GM18505 (cell line): ENCODE results near the gene DIP2C.

ENCODE experiments used
- ATAC-seq: cut with Tn5 transposase; IDR thresholded peaks from one replicate; pipeline ENCODE4 v1.9.1; 2021; ENCODE audit not compliant: unreplicated experiment
- POLR2A ChIP-seq: IDR thresholded peaks from 4 replicates; pipeline ENCODE4 v1.6.1; 2011; ENCODE audit warnings: borderline replicate concordance; ENCODE audit not compliant: insufficient read depth, insufficient read length; ENCODE audit errors: extremely low read depth

The DIP2C gene

DNA sequence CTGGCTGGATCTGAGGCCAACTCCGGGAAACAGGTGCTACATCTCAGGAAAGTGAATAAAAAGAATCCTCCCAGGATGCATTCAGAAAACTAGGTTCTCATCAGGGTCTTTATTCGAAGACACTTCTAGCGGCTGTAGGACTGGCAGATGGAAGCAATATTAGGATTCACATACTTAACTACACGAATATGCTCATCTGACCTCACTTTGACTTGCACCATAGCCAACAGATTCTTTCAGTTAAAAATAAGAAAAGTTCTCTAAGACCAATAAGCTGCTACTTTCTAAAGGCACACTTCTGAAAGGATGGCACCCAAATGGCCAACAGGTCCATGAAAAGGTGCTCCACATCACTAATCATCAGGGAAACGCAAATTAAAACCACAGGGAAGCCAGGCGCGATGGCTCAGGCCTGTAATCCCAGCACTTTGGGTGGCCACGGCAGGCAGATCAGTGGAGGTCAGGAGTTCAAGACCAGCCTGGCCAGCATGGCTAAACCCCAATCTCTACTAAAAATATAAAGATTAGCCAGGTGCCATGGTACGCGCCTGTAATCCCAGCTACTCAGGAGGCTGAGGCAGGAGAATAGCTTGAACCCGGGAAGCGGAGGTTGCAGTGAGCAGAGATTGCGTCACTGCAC lies 296.2 kb downstream of the DIP2C start:
- ATAC-seq, result no peak
- no peak for TF ChIP-seq POLR2A

DNA sequence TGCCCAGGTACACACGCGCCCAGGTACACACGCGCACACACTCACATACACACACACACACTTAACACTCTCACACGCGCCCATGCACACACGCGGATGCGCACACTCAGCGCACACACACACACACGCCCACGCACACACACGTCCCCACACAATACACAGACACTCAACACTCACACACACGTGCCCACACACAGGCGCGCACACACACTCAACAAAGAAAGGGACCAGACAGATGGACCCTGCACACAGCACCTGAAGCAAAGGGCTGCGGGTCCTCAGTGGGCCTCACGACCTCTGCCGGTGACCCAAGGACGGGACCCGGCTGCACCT lies 296.8 kb downstream of the DIP2C start:
- no peak for ATAC-seq
- no peak for TF ChIP-seq POLR2A

DNA sequence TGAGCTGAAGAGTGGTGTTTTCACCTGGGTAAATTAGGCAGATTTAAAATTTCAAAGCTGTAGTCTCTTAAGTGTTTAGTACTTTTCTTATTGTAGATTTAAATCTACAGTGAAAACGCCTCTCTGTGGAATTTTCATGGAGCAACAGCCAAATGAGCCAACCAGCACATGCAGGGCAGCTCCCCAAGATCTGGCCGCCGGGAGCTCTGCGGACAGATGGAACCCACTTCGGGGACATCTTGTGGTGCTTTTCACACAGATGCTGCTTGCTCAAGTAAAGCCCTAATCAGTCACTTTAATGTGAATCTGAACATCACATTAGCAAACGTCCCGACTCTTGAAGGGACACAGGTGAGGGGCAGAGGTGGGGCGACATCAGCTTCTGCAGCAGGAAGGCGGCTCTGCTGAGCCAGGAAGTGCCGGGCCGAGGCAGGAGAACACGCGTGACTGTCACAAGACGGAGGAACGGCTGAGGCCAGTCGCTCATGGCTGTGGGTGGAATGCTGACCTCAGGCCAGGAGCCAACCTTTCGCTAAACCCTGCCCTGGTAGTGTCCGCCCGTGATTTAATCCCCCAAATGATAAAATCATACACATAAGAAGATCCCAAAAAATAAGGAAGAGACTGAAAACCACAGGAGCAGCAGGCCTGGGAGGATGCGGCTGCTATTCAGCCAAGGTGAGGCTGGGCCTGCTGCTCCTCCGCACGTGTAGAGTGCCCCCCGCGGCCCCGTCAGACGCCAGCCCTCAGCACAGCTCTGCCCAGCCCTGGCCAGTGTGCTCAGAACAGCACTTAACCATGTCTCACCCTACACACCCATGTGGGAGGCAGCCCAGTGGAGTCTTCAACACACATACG lies 297.4 kb downstream of the DIP2C start:
- no peak for ATAC-seq
- TF ChIP-seq POLR2A, result no peak

GRCh38 chr10:391305-391704 lies 298.2 kb downstream of the DIP2C start:
- TF ChIP-seq POLR2A, result no peak
- ATAC-seq, result no peak

DNA sequence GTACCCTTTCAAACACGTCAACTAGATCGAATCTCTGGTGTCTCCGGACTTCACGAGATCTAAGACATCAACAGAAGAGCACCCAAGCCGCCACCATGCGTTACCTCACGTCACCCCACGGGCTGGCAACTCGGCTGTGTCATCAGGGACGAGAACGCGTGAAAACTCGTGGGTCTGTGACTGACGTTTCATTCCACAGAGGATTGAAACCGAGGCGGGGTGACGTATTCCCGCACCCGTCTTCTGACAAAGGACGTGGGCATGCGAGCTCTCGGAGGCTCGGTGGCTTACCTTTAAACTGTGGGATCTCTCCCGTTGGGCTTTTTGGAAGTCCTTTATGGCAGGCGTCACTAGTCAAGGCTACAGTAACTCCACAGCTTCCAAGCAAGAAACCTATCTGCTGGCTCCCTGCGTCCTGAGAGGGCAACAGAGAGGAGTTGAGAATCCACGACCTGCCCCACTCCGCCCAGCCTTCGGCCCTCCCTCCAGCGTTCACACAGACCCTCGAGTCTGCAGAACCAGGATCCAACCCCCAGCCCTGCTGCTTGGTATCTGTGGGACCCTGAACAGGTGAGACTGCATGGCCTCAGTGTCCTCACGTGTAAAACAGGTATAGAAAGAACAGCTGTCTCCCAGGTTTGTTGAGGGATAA lies 298.9 kb downstream of the DIP2C start:
- ATAC-seq, result no peak

GRCh38 chr10:389836-390448 lies 299.5 kb downstream of the DIP2C start:
- no peak for ATAC-seq
- no peak for TF ChIP-seq POLR2A

More for the DNA sequence above, 298.9 kb downstream of the DIP2C start:
- TF ChIP-seq POLR2A, result no peak

- no peak for ATAC-seq
- no peak for TF ChIP-seq POLR2A
Measured at GRCh38 chr10:389261-389790, 300.1 kb downstream of the DIP2C start.

DNA sequence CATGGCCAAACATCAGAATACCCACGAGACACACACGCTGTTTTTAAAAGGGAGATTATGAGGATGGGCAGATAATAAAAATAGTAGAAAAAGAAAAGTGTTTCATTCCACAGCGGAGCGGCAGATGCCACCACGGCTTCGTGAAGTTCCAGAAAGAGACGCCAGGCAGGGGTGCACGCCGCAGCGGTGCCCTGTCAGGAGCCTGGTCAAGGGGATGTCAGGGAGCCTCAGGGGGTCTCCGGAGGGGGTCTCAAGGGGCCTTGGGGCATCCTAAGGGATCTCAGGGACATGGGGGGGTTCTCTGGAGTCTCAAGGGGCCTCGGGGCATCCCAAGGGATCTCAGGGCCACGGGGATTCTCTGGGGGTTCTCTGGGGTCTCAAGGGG lies 300.8 kb downstream of the DIP2C start:
- no peak for TF ChIP-seq POLR2A
- no peak for ATAC-seq

- ATAC-seq, result no peak
- TF ChIP-seq POLR2A, result no peak
Measured at GRCh38 chr10:387909-388660, 301.4 kb downstream of the DIP2C start.

DNA sequence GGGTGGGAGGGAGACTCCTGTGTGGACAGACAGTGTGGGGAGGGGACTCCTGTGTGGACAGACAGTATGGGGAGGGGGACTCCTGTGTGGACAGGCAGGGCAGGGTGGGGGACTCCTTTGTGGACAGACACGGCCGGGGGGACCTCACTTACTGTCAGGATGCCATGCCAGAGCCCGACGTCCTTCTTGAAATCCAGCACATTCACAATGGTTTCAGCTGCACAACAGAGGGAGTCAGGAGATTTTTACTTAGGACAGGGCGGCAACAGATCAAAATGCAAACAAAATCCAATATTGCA lies 301.9 kb downstream of the DIP2C start:
- TF ChIP-seq POLR2A, result no peak
- ATAC-seq, result no peak

GRCh38 chr10:386771-387592 lies 302.5 kb downstream of the DIP2C start:
- no peak for TF ChIP-seq POLR2A
- ATAC-seq, result no peak

GRCh38 chr10:385571-386300 lies 303.7 kb downstream of the DIP2C start:
- ATAC-seq, result no peak
- no peak for TF ChIP-seq POLR2A
